HFFc6 (cell line): ENCODE measurements around the gene UCN. TPM values are rescaled to one million over a fixed set of nuclear protein-coding genes. Genes with fewer than 3 reads are reported as not detected.

Source experiments
- DNase-seq: peaks from one replicate; pipeline ENCODE4 v3.0.0-alpha.2; 2018
- H3K27ac Mint-ChIP-seq: 2 replicates; pipeline ENCODE4 v1.8.0; 2020; ENCODE audit warnings: mild to moderate bottlenecking, mixed read lengths
- H3K27me3 Mint-ChIP-seq: 2 replicates; pipeline ENCODE4 v1.8.0; 2021; ENCODE audit warnings: mild to moderate bottlenecking, moderate library complexity, mixed read lengths; ENCODE audit not compliant: insufficient read depth
- H3K36me3 Mint-ChIP-seq: 2 replicates; pipeline ENCODE4 v1.8.0; 2021; ENCODE audit warnings: low read depth, mixed read lengths
- H3K4me1 Mint-ChIP-seq: 2 replicates; pipeline ENCODE4 v1.8.0; 2020; ENCODE audit warnings: low read depth, mixed read lengths
- H3K4me3 Mint-ChIP-seq: 2 replicates; pipeline ENCODE4 v1.8.0; 2020; ENCODE audit warnings: mild to moderate bottlenecking, moderate library complexity, mixed read lengths
- H3K9me3 Mint-ChIP-seq: 2 replicates; pipeline ENCODE4 v1.8.0; 2020; ENCODE audit warnings: mild to moderate bottlenecking, mixed read lengths
- total RNA-seq, 6 experiments: library from RNA; stranded (reverse); fragmentation: NEBNext Ultra II Directional; extraction: Animal tissue kit (Norgen Biotek cat#: 25700); gene quantifications; 2 replicates in 1 of 6; 3 replicates in 5 of 6; pipeline ENCODE4 v1.2.3, GENCODE V29; 2021
- TF ChIP-seq, protein P1 (sequence below): fragments of 200-600 bp; sonication (generic); IDR thresholded peaks from 2 replicates; pipeline ENCODE4 v1.5.0; 2021; ENCODE audit warnings: antibody characterized with exemption, mild to moderate bottlenecking

UCN gene
- total RNA-seq, 6 experiments from 2014 or later = 0.46 to 0.88 (median 0.73) TPM

GRCh38 chr2:27309651-27310050 lies 1.4 kb upstream of the UCN start:
- Mint-ChIP-seq H3K36me3 (peaks cover 22% of the 10 kb centered on the region), H3K4me1 (no peaks in the 10 kb centered on the region), H3K27me3 (peaks cover 23% of the 10 kb centered on the region), H3K27ac (no peak overlapping the region), H3K4me3 (no peak overlapping the region), H3K9me3 (no peaks in the 10 kb centered on the region)
- DNase-seq = no peak
- TF ChIP-seq, protein P1, sequence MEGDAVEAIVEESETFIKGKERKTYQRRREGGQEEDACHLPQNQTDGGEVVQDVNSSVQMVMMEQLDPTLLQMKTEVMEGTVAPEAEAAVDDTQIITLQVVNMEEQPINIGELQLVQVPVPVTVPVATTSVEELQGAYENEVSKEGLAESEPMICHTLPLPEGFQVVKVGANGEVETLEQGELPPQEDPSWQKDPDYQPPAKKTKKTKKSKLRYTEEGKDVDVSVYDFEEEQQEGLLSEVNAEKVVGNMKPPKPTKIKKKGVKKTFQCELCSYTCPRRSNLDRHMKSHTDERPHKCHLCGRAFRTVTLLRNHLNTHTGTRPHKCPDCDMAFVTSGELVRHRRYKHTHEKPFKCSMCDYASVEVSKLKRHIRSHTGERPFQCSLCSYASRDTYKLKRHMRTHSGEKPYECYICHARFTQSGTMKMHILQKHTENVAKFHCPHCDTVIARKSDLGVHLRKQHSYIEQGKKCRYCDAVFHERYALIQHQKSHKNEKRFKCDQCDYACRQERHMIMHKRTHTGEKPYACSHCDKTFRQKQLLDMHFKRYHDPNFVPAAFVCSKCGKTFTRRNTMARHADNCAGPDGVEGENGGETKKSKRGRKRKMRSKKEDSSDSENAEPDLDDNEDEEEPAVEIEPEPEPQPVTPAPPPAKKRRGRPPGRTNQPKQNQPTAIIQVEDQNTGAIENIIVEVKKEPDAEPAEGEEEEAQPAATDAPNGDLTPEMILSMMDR = no peak

DNA sequence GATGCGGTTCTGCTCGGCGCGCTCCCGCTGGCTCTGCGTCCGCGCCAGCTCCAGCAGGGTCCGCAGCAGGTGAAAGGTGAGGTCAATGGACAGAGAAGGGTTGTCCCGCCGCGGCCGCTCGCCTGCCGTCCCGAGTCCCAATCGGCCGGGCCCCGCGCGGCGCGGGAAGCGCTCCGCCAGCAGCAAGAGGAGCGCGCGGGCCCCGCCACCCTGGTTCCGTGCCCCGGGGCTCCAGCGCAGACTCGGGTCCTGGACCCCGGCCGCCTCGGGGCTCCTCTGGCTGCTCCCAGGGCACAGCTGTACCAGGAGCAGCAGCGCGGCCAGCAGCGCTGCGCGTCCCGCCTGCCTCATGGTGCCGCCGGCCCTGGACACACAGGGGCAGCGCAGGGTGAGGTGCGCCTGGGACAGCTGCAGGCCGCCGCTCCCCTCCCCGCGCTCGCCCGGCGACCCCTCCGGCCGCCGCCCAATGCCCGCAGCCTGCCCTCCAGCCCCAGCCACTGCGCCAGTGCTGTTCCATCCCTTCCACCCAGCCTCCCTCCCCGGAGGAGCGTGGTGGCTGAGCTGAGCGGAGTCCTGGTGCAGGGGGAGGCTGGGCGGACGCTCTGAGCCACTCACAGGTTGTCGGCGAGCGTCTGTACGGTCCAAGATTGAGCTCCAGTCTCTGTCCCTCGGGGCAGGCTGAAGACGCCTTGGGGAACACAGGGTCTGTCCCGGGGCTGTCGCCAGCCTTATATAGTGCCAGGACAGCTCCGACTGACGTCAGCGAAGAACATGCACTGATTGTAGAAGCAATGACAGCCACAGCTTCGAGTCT lies 493 bp downstream of the UCN start:
- no peak overlapping the region for H3K27ac Mint-ChIP-seq
- DNase-seq = no peak
- H3K4me1 Mint-ChIP-seq = no peaks in the 10 kb centered on the region
- TF ChIP-seq, protein P1 = no peak
- peaks cover 21% of the 10 kb centered on the region for H3K27me3 Mint-ChIP-seq
- no peak overlapping the region for H3K4me3 Mint-ChIP-seq
- H3K36me3 Mint-ChIP-seq = peaks cover 22% of the 10 kb centered on the region
- no peaks in the 10 kb centered on the region for H3K9me3 Mint-ChIP-seq

DNA sequence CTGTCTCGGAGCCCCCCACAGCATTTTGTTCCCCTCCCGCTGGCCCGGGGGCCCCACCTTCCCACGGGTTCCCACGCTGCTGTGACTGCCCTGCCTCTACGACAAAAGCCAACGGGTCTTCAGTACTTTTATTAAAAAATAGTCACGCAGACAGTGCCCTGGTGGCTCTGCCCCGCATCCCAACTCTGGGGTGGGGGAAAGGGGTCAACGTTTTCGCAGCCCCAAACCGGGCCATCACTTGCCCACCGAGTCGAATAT lies 1.0 kb downstream of the UCN start:
- H3K27me3 Mint-ChIP-seq = peaks cover 21% of the 10 kb centered on the region
- H3K27ac Mint-ChIP-seq = no peak overlapping the region
- no peak for DNase-seq
- TF ChIP-seq, protein P1 = no peak
- H3K4me3 Mint-ChIP-seq = no peak overlapping the region
- H3K9me3 Mint-ChIP-seq = no peaks in the 10 kb centered on the region
- no peaks in the 10 kb centered on the region for H3K4me1 Mint-ChIP-seq
- peaks cover 22% of the 10 kb centered on the region for H3K36me3 Mint-ChIP-seq

- Mint-ChIP-seq H3K4me1 (no peaks in the 10 kb centered on the region), H3K27me3 (peaks cover 20% of the 10 kb centered on the region), H3K4me3 (no peak overlapping the region), H3K27ac (no peak overlapping the region), H3K9me3 (no peaks in the 10 kb centered on the region), H3K36me3 (peaks cover 22% of the 10 kb centered on the region)
- TF ChIP-seq, protein P1 = no peak
- DNase-seq = no peak
Measured at GRCh38 chr2:27306573-27307286, 1.5 kb downstream of the UCN start.

DNA sequence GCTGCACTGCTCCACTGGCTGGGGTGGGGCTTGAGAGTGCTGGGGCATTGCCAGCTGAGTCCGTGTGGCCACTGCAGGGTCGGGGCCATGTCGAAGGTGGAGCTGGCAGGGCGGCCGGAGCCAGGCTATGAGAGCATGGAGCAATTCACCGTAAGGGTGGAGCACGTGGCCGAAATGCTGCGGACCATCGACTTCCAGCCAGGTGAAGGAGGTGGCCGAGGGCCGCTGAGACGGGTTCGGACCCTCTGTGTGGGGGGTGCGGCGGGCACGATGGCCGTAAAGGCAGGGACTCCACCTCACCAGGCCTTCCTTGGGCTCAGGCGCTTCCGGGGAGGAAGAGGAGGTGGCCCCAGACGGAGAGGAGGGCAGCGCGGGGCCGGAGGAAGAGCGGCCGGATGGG lies 2.1 kb downstream of the UCN start:
- H3K27me3 Mint-ChIP-seq = peaks cover 20% of the 10 kb centered on the region
- no peak for DNase-seq
- TF ChIP-seq, protein P1 = no peak
- no peak overlapping the region for H3K27ac Mint-ChIP-seq
- H3K36me3 Mint-ChIP-seq = peaks cover 16% of the 10 kb centered on the region
- H3K4me3 Mint-ChIP-seq = no peak overlapping the region
- H3K9me3 Mint-ChIP-seq = no peaks in the 10 kb centered on the region
- H3K4me1 Mint-ChIP-seq = no peaks in the 10 kb centered on the region
